ENCODE results near the gene ZNF232. TPM values are rescaled to one million over a fixed set of nuclear protein-coding genes. Genes with fewer than 3 reads are reported as not detected.
"Not testable (repeated sequence)": the region's sequence is repeated elsewhere in the genome, so short reads cannot be mapped to it uniquely, and the experiment has no call there.

ZNF232 gene
- total RNA-seq, 1 donor from 2014 or later, result 2.6 TPM

DNA sequence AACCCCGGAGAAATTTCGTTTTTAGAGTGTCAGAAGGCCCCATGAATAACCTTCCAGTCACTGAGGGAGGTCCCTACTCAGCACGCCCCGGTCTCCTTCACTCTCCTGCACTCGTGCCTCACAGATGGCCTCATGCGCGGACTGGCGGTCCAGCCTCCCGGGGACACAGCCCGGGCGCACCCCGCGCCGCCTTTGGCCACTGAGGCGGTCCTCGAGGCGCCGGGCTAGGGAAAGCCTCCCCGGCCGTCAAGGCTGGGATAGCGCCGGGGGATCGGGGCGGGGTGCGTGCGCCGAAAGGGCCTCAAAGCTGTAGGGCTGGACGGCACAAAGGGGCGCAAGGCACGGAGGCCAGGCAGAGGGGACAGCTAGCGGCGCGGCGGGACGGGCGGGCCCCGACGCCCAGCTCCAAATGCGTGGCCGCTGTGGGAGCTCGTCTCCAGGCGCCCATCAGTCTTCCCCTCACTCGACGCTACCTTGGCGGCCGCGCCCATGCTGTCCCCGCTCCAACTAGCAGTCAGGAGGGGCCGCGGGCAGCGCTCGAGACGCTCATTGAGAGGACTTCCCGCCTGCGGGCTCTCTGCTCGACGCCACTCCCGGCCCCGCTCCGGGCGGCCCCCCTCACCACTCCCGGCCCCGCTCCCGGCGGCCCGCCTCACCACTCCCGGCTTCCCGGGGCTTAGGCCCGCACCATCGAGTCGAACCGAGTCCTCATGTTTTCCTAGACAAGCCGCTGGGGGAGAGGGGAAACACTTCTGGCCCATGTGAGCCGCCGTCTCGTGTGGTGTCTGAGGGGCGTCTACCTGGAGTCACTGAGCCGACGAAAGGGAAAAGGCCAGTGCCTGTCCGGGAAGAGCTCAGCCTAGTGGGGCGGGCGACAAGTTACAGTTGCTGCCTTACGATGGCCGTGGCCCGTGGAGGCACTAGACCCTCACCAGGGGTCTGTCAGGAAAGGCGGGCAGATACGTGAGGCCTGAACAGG is 4.3 kb upstream of the ZNF232 start, which contains the start of gene USP6:
Gene USP6 (plus strand): TSS at position 360 of the 979 bp plus-strand sequence. CDS start 14,336 bp downstream, outside the sequence.
- DNase-seq, result peak; percentile 31
- intact Hi-C loops (cut with micrococcal nuclease), result no loop called here
- no peak for ATAC-seq

DNA sequence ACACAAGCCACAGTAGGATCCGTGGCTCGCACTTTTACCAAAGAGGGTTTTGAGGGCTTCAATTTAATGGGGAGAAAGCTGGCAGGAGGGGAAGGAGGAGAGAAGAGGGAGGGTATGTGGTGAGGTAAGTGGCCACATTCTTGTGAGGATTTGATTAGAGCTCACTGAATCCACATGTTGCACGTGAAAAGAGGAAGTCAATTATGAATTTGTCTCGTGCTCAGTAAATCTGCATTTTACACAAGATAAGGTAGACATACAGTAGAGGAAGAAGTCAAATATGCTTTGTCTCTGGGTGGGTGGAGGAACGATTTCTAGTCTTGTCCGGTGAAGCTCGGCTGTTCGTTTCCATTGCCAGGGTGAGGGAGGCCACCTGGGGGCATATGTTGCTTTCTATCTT is 862 bp downstream of the ZNF232 start:
- intact Hi-C loops (cut with micrococcal nuclease), result no loop called here

DNA sequence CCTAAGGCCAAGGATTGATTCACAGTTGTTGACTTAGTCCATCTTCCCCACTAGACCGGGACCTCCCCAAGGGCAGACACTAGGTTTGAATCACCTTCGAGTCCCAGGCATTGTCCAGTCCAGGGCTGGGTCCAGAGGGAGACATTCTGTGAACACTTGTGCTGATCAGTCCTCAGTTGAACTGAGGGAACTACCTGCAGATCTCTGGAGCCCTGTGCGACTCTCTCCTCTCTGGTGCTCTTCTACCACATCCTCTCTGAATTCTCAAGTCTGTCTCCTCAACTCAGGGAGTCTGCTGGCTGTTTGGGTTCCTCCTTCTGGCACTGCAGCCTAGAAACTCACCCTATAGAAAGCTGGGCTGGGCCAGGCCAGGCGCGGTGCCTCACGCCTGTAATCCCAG is 10.8 kb downstream of the ZNF232 start:
- intact Hi-C loops (cut with micrococcal nuclease), result no loop called here
- ATAC-seq, result no peak
- no peak for DNase-seq

More for the DNA sequence above, 862 bp downstream of the ZNF232 start:
- DNase-seq (no peak), ATAC-seq (no peak)

DNA sequence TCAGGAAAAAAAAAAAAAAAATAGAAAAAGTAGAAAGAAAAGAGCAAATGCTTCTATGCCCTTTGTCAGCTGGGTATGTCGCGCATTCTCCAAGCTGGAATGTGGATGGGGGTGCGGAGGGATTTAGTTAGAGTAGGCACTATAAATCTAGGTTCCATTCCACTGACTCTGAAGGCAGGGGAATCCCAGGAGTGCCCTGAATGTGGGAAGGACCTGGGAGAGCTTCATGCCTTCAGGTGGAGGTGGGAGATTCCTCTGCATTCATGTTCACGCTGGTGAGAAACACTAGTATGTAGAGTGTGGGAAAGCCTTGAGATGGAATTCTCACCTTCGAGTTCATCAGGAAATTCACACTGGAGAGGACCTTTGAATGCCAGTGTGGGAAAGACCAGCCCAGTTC is 12.4 kb downstream of the ZNF232 start:
- intact Hi-C loops (cut with micrococcal nuclease), result no loop called here
- ATAC-seq (no peak), DNase-seq (no peak)

DNA sequence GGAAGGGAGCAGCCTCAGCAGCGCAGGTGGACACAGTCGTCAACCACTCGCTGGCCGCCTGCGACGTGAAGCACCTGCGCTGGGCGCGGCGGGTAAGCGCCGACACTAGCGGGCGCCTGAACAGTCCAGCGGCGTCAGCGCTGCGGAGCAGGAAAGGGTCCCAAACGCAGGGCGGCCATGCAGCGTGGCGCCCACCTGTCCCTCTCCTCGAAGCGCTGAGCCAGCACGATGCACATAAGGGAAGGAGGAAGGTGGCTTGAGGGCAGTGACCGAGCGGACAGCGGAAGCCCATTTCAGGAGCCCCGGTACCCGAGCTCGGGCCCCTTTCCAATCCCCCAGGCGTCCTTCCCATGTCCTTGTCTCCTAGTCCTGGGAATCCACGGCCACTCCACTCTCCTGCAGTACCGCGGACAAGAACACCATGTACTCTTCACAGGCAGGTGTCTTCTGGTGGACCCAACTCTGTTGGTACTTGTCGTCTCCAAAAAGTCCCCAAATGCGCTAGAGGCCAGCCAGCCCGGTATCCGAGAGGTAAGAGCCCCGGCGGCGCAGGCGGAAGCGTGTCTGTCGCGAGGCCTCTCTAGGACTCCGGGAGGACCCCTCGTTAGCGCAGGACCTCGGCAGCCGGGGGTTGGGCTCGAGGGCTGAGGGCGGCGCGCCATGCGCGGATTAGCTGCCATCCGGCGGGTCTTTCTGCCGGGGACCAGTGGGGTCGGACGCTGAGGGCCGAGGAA is 14.4 kb downstream of the ZNF232 start:
- DNase-seq, result peak; percentile 85
- intact Hi-C loops (cut with micrococcal nuclease), result no loop called here
- peak; percentile 93 for ATAC-seq

DNA sequence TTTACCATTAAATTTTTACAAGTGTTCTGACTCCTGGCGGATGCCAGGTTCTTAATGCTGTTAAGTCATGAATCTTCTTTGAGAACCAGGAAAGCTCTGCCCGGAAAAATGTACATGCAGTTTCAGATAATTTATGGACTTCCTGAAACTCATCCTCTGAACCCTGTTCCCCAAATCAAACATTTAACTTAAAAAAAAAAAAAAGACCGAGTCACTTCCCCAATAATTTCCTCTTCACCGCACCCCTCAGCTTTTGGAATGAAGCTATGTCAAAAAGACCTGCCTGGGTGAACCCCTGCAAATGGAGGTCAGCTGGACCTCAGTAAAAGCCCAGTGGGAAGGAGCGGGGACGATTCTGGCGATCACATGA is 15.0 kb downstream of the ZNF232 start:
- DNase-seq (no peak), ATAC-seq (no peak)
- intact Hi-C loops (cut with micrococcal nuclease), result no loop called here

DNA sequence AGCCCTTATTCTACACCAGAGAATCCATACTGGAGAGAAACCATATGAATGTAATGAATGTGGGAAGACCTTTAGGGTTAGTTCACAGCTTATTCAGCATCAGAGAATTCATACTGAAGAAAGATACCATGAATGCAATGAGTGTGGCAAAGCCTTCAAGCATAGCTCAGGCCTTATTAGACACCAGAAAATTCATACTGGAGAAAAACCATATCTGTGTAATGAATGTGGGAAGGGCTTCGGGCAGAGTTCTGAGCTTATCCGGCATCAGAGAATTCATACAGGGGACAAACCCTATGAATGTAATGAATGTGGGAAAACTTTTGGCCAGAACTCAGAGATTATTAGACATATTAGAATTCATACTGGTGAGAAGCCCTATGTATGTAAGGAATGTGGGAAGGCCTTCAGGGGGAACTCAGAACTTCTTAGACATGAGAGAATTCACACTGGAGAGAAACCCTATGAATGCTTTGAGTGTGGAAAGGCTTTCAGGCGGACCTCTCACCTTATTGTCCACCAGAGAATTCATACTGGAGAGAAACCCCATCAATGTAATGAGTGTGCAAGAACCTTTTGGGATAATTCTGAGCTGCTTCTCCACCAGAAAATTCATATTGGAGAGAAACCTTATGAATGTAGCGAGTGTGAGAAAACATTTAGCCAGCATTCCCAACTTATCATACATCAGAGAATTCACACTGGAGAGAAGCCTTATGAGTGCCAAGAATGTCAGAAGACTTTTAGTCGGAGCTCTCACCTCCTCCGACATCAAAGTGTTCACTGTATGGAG is 19.3 kb downstream of the ZNF232 start:
- intact Hi-C loops (cut with micrococcal nuclease), result no loop called here
- ATAC-seq (no peak), DNase-seq (no peak)

DNA sequence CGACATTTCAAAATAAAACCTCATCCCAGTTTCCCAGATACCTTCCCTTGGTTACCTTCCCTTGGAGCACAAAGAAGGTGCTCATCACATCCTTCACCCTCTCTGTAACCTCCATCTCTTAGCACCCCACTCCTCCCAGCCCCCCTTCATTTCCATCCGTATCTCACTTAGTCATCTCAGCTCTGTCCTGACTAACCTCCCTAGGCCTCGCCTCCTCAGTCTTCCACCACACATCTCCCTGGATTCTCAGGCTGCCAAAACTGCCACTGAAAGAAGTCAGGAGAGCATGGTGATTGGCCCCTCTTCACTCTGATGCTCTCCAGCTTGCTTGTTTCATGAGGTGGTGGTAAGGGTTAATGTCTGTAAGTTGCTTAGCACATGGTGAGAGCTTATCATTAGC is 31.1 kb downstream of the ZNF232 start:
- intact Hi-C loops (cut with micrococcal nuclease), result no loop called here
- DNase-seq (no peak), ATAC-seq (no peak)

DNA sequence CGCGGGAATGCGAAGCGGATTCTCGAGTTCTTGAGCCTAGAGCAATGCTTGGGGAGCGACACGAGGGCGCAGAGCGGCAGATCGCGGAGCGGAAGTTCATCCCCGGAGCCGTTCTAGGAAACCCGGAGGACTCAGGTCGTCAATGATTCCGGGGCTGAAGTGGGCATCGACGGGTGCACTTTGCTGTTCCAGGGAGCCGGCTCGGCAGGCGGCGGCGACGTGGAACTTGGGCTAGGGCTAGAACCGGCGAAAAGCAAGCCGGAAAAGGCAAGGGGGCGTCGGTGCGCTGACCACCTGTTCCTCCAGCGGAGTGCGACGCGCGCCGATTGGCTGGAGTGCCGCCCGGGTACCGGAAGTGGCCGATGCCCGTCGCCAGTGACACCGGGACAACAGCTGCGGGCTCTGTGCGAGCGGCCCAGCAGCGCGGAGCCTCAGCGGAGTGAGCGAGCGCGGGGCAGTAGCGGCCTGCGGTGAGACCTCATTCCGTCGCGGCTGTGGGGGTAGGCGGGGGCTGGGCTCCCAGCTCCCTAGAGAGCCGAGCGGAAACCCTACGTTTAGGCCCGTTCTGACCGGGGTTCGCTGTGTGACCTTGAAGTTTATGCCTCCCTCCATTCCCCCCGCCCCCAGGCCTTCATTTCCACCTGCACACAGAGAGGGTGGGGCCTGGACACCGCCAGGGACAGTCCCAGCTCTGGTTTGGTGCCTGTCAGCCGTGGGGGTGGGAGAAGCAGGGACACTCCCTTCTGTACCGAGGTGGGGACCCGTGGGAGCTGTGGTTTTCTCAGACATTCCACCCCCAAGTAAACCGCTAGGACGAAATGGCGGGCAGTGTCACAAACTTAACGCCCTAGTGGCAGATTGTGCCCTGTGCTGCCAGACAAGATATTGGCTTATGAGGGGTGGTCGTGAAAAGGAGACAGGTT is 33.3 kb downstream of the ZNF232 start, which contains the start of gene ZFP3:
Gene ZFP3 (plus strand): TSS at position 362 of the 923 bp plus-strand sequence. CDS start 13,038 bp downstream, outside the sequence.
- intact Hi-C loops (cut with micrococcal nuclease), result no loop called here
- DNase-seq (peak; percentile 92), ATAC-seq (peak; percentile 97)

DNA sequence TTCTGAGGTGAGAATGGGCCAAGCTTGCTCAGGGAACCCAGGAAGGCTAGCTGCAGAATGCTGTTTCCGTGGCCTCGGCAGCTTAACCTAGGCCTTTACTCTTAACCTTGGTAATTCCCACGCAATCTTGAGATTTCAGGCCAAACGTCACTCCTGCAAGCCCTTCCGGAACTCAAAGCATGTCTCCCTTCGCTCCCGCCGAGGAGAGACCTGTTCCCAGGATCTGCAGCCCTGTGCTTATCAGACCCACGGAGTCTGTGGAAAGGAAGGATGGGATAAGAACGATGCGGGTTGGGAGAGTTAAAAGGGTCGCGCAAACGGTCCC is 33.9 kb downstream of the ZNF232 start:
- DNase-seq (no peak), ATAC-seq (peak; percentile 32)
- intact Hi-C loops (cut with micrococcal nuclease), result no loop called here

DNA sequence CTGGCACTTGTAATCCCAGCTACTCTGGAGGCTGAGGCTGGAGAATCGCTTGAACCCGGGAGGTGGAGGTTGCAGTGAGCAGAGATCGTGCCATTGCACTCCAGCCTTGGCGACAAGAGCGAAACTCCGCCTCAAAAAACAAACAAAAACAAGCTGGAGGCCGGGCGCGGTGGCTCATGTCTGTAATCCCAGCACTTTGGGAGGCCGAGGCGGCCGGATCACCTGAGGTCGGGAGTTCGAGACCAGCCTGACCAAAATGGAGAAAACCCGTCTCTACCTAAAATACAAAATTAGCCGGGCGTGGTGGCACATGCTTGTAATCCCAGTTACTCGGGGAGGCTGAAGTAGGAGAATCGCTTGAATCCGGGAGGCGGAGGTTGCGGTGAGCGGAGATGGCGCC is 34.4 kb downstream of the ZNF232 start:
- intact Hi-C loops (cut with micrococcal nuclease); ATAC-seq; DNase-seq: not testable (repeated sequence)

DNA sequence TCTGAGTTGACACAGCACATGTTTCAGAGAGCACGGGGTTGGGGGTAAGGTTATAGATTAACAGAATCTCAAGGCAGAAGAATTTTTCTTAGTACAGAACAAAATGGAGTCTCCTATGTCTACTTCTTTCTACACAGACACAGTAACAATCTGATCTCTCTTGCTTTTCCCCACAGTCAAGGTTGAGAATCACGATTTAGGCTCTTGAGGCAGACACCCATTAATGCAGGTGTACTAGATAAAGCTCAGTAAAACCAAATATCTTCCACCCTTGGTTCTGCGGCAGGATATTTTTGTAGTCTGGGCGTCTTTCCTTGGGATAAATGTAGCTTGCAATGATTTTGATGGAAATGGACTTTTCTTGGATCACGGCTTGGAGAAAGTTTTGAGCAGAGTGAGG is 36.2 kb downstream of the ZNF232 start:
- intact Hi-C loops (cut with micrococcal nuclease); ATAC-seq: not testable (repeated sequence)

DNA sequence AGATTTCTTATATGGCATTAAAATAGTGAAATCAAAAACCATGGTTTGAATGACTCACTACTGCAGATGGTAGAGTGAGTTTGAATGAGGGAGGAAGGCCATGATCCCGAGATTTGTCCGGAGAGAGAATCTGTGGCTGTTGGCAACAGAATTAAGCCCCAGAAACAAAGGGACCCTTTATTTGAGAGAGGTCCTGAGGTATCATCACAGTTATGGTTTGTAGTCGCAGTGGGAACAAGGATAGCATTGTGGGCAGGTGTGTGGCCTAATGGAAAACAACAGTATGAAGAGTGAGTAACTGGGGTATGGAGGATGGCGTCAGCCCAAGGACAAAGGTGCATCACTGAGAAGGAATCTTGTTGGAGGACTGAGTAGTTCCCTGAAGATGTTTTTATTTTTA is 42.0 kb downstream of the ZNF232 start:
- DNase-seq (no peak), ATAC-seq (no peak)
- intact Hi-C loops (cut with micrococcal nuclease), result loop anchor here (10.0 kb wide), 1 partner anchor 165 kb away; the partner anchor contains the start of gene CHRNE

More for the DNA sequence above, 36.2 kb downstream of the ZNF232 start:
- not testable (repeated sequence) for DNase-seq

DNA sequence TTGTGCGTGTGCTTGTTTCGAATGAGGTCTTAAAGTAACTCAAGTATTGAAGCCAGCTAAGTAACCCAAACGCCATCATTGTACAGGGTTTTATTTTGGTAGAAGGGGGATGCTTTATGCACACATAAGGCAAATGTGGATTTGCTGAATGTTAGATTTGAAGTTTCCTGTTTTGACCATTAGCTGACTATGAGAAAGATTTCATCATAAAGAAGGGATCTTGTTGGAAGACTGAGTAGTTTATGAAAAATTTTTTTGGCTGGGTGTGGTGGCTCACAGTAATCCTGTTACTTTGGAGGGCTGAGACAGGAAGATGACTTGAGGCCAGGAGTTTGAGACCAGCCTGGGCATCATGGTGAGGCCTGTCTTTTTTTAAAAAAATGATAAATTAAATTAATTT is 43.4 kb downstream of the ZNF232 start:
- intact Hi-C loops (cut with micrococcal nuclease), result loop anchor here (10.0 kb wide), 1 partner anchor 163 kb away; the partner anchor contains the start of gene CHRNE
- DNase-seq (no peak), ATAC-seq (no peak)

DNA sequence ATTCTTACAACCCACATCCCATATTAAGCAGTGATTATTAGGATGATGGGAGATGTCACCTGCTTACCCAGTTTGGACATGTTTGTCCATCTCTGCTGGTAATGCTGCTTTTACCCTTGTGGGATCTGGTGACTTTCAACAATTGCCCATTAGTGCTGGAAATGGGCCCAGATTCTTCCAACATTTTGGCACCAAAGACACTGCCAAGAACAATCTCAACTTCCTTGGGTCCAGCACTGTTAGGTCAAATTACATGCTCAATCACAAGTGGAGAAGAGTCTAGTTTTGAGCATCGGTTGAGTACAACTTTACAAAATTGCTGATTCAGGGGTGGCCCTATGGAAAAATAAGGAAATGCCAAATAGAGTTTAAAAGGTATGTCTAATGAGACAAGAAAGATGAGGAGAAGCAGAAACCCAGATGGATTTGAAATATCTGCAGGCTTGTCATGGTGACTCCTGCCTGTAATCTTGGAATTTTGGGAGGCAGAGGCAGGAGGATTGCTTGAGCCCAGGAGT is 46.4 kb downstream of the ZNF232 start:
- intact Hi-C loops (cut with micrococcal nuclease), result loop anchor here (10.0 kb wide), 1 partner anchor 160 kb away; the partner anchor contains the start of gene CHRNE
- DNase-seq (no peak), ATAC-seq (no peak)
